ENCODE results near the gene LHFPL3.
"Not testable (repeated sequence)": the region's sequence is repeated elsewhere in the genome, so short reads cannot be mapped to it uniquely, and the experiment has no call there.

The LHFPL3 gene

GRCh38 chr7:104497379-104497967, 169.1 kb downstream of the LHFPL3 start:
- no peak for DNase-seq

DNA sequence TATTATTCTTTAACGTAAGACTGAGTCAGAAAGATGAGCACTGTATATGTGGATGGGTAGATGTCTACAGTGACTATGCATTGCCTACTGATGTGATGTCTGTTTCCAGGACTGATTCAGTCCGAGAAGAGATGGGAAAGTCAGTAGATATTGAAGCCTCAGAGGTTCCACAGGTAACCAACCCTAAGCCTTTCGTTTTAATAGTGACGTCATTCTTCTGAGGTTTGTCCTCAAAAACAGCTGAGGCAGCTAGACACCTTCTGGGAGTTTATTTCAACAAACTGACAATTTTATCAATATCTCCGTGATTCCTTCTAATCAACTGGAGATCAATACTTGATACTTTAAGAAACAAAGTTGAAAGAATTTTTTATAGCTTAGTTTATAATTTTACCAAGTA, 171.6 kb downstream of the LHFPL3 start:
- no peak for DNase-seq

GRCh38 chr7:104509874-104510273, 181.5 kb downstream of the LHFPL3 start:
- no peak for DNase-seq

DNA sequence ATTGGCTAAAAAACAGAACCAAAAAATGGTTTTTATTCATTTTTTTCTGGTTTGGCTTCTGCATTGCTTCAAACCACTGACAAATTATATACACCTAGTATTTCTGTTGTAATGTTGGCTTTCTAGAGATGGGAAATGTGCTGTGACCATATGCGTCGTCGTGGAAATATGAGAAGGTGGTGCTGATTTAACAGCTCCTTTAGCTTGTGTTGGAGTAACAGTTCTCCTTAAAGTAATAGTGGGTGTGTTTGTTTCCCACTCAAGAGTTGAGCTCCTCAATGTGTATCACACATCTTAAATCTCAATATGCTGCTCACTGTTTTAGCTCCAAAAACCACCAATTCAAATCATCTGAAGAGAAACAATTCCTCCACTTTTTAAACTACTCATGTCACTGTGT, 196.4 kb downstream of the LHFPL3 start:
- DNase-seq, result no peak

DNA sequence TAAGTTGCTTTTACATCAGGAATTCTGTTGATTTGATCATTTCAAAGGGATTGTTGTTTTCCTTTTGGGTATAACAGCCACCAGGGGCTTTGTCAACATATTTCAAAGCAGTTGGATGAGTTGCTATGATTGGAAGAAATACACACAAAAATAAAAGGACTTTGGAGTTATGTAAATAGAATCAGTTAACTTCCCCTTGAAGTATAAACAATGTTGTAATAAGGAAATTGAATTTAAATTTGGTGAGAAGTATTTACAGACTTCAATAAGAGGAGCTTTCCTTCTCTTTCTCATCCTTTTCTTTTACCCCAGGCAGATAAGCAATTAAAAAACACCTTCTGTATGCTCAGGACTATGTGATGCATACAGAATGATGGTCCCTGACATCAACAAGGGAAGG, 199.7 kb downstream of the LHFPL3 start:
- no peak for DNase-seq

- DNase-seq, result no peak
Measured at GRCh38 chr7:104529567-104529966, 201.2 kb downstream of the LHFPL3 start.

GRCh38 chr7:104530251-104530650, 201.8 kb downstream of the LHFPL3 start:
- no peak for DNase-seq

DNA sequence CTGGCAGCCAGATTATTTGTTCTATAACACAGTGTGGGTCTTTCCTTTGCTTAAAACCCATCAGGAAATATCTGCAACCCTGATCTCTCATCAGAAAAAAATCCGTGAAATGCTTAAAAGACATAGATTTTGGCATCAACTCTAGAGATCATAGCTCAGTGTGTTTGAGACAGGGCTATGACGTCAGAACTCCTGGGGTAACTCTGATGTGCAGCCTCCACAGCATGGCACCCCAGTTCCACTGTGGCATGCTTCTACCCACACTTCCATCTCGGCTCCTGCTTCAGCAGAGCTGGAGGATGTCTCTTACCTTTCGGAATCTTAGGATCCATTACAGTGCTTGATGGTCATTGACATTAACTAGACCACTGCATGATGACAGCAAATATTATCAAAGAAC, 205.7 kb downstream of the LHFPL3 start:
- DNase-seq, result no peak

DNA sequence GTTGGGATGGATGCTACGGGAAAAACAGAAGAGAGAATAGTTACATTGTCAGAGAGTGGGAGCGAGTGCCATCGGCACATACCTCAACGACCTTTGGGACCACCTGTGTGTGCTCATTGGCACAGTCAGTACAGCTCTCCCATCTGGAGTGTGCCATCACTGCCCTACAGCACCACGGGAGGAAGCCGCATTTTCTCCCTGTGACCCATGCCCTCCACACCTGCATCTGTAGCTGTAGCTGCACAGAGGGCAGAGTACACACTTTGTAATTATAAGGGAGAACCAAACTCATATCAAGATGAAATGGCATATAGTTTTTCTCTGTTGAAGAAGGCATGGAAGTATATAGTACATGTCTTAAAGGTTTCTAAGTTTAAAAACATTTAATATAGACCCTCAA, 207.4 kb downstream of the LHFPL3 start:
- no peak for DNase-seq

- DNase-seq, result no peak
Measured at GRCh38 chr7:104536956-104537355, 208.6 kb downstream of the LHFPL3 start.

DNA sequence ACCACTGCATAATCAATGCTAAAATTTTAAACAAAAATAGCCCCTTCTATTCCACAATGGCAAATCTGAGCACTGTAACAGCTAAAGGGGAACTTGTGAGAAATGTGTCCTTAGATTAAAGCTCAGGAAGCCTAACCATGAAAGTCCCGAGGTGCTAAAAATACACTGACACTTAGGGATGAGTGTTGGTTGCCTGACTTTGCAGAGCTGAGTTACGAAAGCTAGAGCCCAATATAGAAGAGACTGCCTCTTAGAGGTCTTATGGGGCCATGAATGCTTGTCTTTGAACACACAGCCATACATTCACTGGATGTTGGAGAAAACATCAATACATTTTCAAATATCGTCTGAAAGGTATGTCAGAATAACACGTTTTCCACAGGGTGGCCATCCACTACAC, 209.7 kb downstream of the LHFPL3 start:
- no peak for DNase-seq

GRCh38 chr7:104541897-104542296, 213.5 kb downstream of the LHFPL3 start:
- no peak for DNase-seq

DNA sequence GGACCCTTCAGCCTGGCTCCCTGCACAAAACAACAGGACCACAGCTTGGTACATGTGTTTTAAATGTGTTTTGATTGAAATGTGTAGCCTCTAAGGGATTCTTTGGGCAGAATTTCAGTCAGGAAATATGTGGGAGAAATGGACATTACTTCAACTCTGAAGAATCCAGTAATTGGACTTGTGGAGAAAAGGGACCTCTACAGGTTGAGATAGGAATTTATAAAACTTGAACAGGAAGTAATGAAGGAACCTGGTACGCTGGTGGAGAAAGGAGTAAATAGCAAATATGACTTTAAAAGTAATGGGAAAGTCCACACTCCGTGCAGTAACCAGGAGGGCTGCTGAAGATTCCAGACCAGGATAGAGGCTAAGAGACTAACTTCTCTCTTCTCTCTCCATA, 220.5 kb downstream of the LHFPL3 start:
- peak in 1 of 2 experiments; percentile 4 for DNase-seq

DNA sequence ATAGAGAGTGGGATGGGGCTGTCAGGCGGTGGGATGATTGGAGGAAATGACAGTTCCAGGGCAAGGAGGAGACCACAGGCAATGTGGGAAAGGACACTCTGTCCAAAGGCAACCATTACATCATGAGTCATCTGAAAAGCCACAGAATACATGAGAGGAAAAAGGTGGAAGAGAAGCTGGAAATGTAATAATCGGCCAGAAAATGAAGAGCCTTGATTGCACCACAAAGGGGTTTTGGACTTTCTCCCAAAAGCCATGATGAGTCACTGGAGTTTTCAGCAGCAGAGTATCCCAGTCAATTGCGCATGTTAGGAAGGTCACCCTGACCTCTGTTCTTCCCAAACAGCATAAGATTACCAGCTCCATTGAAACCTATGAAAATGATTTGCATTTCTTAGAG, 222.0 kb downstream of the LHFPL3 start:
- no peak for DNase-seq

GRCh38 chr7:104551226-104551625, 222.8 kb downstream of the LHFPL3 start:
- no peak for DNase-seq

DNA sequence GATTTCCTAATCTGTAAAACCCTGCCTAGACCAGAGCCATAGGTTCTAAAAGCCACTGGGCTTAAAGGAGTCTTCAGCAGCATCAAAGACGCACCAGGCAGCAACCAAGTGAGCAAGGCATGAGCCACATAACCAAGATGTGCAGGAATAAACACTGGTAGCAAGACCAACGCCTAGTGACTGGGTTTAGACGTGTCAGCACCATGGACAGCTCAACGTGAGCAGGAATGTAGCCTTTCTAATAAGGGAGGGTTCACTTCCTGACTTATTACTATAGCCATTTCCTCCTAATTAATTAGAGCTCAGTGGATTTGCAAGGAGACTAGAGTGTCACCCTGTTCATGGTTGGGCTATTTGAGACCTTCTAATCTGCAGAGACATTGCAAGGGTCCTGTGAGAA, 223.7 kb downstream of the LHFPL3 start:
- DNase-seq, result no peak

GRCh38 chr7:104553074-104553473, 224.7 kb downstream of the LHFPL3 start:
- DNase-seq, result no peak

DNA sequence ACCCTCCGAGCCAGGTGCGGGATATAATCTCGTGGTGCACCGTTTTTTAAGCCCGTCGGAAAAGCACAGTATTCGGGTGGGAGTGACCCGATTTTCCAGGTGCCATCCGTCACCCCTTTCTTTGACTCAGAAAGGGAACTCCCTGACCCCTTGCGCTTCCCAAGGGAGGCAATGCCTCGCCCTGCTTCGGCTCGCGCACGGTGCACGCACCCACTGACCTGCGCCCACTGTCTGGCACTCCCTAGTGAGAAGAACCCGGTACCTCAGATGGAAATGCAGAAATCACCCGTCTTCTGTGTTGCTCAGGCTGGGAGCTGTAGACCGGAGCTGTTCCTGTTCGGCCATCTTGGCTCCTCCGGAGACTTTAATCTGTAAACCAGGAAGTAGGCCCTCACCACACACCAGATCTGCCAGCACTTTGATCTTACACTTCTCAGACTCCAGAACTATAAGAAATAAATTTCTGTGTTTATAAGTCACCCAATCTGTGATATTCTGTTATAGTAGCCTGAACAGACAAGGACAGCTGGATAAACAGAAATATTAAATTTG, 235.0 kb downstream of the LHFPL3 start:
- DNase-seq, result not testable (repeated sequence)

GRCh38 chr7:104569751-104570150, 241.3 kb downstream of the LHFPL3 start:
- DNase-seq, result no peak

DNA sequence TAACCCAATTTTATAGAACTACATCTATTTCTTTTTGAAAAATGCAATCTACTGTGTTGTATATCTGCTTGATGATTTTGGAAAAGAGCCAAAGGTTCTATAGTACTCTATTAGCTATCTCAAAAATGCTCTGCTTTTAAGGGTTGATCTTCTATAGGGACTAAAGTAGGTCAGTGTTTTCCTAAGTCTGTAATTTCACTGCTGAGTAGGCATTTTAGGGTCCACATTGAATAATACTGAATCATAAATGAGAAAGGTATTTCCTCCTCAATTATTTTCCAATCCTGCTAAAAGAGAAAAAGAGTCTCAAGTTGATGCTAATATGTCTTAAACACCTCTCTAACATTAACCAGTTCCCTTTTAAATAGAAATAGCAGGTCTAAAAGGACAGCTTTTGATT, 244.2 kb downstream of the LHFPL3 start:
- DNase-seq, result no peak

- DNase-seq, result no peak
Measured at GRCh38 chr7:104584620-104585019, 256.2 kb downstream of the LHFPL3 start.

DNA sequence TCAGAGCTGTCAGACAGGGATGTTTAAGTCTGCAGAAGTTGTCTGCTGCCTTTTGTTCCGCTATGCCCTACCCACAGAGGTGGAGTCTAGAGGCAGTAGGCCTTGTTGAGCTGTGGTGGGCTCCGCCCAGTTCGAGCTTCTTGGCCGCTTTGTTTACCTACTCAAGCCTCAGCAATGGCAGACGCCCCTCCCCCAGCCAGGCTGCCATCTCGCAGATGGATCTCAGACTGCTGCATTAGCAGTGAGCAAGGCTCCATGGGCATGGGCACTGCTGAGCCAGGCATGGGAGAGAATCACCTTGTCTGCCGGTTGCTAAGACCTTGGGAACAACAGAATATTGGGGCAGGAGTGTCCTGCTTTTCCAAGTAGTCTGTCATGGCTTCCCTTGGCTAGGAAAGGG, 267.2 kb downstream of the LHFPL3 start:
- not testable (repeated sequence) for DNase-seq

DNA sequence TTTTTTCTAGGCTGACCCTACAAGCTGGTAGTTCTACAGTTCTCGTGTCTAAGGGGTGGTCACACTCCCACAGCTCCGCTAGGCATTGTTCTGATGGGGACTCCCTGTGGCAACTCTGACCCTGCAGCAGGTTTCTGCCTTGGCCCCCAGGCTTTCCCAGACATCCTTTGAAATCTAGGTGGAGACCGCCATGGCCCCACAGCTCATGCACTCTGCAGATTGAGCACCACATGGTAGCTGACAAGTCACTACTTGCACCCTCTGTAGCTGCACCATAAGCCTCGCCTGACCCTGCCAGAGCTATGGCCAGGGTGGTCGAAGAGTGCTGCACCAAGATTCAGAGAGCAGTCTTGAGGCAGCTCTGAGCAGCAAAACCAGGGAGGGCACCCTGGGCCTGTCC, 275.6 kb downstream of the LHFPL3 start:
- DNase-seq, result no peak

DNA sequence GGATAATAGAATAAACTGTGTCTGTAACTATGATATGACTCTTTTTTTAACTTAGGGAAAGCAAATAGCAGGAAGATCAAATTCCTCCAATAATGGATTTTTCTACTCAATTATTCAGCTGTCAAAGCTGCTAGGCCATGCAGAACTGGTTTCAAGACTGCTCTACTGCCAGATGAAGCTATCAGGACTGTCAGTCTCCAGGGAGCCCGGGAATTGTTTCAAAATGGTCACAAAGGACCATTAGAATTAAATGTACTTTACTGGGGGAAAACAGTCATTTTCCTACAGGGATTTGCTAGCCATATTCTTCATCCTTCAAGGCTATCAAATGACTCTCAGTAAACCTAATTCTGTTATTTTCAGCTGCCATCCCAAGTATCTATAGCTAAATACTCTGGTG, 276.3 kb downstream of the LHFPL3 start:
- no peak for DNase-seq

DNA sequence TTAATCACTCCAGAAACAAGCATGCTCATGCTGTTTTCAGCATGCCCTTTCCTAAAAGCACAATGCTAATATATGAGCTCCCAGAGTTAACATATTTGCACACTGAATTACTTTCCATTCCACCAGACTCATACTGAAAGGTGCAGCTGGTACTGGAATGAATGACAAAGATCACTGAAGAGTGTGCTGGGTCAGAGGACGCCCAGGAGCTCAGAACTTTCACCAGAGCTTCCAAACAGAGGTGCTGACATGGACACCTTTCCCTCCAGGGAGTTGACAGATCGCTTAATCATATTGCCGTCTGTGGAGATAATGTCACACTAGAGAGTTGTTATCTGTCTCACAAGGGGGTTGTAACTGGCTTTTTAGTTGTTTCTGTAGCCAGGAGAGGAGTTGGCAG, 292.9 kb downstream of the LHFPL3 start:
- DNase-seq, result no peak
